ENCODE measurements around the gene SMARCC1.
"Not testable (repeated sequence)": the region's sequence is repeated elsewhere in the genome, so short reads cannot be mapped to it uniquely, and the experiment has no call there.

SMARCC1 gene

DNA sequence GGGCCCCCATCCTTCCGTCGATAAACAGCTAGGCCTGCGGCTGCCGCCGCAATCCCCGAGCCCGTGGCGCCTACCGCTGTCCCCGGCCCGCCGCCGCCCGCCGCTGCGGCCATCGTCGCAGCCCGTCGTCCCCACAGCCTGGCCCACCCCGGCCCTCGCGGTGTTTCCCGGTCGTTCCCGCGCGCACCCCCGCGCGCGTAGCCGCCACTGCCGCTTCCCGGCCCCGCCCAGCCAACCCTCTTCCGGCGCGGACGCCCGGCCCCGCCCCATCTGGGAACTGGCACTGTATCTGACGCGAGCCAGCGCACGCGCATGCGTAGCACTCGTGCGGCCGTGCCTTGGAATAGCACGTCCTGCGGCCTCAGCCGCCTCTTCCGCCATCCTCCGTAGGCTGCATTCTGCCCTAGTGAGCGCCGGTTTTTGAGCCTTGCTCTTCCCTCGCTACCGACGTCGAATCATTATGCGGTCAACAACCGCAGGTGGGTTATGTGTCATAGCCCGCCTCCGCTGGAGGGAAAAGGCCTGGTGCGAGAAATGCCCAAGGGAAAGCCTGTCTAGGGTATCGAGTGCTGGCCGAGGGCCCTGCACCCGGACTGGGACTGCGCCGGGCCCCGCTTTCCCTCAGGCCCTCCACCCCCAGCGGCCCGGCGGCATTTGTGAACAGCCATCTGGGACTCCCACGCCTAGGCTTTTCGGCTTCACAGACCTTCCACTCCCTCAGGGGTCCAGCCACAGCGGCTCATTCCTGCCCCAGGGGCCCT lies at the start of gene SMARCC1:
SMARCC1 (minus strand) TSS at position 209 of the 761 bp plus-strand sequence; CDS start at position 113, 96 bp downstream.
- peak; percentile 97 for DNase-seq

- not testable (repeated sequence) for DNase-seq
These were observed 47.8 kb upstream of the SMARCC1 start for GRCh38 chr3:47829482-47829881.

GRCh38 chr3:47825590-47825989 lies 43.9 kb upstream of the SMARCC1 start:
- no peak for DNase-seq

DNA sequence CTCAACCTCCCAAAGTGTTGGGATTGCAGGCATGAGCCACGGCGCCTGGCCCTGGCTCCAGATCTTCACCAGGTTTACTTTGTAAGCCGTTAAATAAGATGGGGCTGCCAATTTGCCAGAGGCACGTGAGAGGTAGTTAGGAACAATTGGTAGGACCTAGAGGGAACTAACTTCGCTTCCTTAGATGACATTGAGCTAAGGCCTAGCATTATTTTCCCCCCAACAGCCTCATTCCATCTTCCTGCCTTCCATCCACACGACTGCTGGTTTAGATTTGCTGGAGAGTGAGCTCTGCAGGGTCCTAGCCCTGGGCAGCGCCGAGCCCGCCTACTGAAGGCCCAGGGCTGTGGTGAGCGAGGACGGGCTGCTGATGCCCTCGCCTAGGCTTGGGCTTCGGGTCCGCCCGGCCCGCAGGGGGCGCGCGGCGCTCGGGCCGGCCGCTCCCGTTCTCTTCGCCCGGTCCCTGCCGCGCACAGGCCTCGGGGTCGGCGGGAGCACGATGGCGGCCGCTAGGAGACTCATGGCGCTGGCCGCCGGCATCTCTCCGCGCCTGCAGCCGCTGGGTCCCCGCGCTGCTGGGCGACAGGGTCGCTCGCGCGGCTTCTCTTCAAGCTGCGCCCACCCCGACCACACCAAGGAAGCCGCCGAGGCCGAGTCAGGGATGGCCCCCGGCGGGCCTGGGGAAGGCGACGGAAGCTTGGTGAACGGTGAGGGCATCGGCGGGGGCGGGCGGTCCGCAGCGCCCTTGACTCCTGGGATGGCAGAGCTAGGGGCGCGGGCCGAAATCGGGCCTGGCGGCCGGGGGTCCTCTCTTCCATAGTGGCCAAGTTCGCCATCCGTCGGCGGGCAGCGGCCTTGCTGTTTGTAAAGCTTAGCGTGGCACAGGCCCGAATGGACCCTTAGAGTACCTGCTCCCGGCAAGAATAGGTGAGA lies 43.1 kb upstream of the SMARCC1 start:
- DNase-seq, result peak; percentile 79

DNA sequence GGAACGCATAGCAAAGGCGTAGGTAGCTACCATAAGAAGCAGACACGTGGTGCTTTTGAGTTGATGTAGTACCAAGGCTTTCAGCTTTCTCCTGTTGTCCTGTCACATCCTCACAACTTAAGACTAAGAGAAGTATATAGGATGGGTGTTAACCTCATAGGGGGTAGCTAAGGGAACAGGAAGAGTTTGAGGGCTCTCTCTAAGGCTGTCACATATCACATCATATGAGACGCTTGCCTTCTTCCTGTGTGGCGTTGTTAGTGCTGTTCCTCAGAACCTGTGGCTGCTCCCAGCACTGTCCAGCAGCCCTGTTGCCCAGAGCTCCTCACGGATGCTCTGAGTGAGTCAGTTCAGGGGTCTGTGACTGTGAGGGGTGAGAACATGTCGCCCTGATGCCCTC lies 35.9 kb upstream of the SMARCC1 start:
- no peak for DNase-seq

GRCh38 chr3:47813551-47814177 lies 32.0 kb upstream of the SMARCC1 start:
- no peak for DNase-seq

GRCh38 chr3:47804577-47804976 lies 22.9 kb upstream of the SMARCC1 start:
- no peak for DNase-seq

- DNase-seq, result no peak
These were observed 21.9 kb upstream of the SMARCC1 start for GRCh38 chr3:47803480-47804025.

DNA sequence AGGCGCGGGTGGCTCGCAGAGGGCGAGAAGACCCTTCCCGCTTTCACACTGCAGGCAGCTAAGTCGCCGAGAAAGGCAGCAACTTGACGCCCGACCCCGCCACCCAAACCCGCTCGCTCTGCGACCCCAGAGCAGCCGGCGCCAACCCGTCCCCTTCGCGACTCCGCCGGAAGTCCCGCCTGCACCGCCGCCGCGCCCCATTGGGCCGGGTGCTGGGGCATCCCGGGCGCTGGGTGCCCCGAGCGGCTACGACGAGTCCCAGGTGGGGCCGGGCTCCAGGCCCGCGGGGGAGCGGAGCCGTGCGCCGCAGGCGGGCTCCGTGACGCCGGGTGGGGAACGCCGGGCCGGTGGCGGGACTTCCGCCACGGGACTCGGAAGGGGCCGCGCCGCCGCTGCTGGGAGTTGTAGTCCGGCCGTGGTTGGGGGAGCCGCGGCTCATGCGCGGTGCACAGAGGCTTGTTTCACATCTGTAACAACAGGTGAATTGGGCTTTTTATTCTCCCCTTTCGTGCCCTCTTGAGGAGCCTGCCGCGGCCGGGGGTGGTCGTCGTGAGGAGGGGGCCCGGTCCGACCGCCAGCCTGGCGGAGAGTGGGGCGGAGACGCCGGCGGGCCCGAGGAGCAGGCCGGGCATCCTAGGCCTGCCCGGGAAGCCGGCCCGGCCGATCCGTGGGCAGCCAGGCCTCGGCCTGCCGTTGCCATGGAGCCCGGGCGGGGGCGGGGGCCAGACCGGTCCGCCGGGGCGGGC lies 21.2 kb upstream of the SMARCC1 start, which contains the start of gene DHX30:
DHX30 (plus strand) TSS at position 405 of the 746 bp plus-strand sequence. CDS start 7,546 bp downstream, outside the sequence.
- DNase-seq, result peak; percentile 86

- no peak for DNase-seq
These were observed 18.0 kb upstream of the SMARCC1 start for GRCh38 chr3:47799733-47800132.

GRCh38 chr3:47794544-47794943 lies 12.9 kb upstream of the SMARCC1 start:
- no peak for DNase-seq

- no peak for DNase-seq
These were observed 11.0 kb upstream of the SMARCC1 start for GRCh38 chr3:47792699-47793098.

DNA sequence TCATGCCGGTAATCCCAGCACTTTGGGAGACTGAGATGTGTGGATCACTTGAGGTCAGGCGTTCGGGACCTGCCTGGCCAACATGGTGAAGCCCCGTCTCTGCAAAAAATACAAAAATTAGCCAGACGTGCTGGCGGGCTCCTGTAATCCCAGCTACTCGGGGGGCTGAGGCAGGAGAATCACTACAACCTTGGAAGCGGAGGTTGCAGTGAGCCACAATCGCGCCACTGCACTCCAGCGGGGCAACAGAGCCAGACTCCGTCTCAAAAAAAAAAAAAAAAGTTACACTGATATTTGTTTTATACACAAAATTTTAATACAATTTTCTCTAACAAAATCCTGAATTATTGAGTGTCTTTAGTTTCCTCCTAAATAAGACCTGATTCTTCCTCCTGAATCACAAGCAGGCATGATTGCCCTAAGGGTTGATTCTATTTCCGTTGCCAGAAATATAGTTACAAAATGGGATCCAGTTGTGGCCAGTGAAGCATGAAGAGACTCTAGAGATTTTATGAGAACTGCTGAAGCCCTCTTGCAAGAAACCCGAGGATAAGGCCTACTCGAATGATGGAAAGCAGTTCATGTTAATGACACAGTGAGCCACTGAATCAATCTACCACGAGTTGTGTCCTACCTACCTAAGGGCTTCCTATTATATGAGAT lies 9.6 kb upstream of the SMARCC1 start:
- no peak for DNase-seq

DNA sequence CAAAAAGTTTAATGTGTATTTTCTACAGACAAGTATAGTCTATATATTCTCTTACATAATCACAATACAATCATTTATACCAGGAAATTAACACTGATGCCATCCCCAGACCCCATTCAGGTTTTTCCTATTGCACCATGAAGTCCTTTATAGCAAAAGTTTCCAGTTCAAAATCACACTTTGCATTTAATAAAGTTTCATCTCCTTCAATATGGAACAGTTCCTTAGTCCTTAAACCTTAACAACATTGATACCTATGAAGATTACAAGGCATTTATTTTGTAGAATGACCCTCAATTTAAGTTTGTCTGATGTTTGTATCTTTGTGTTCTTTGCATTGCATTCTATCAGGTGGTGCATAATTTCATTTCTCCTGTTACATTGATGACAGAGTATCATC lies 2.0 kb upstream of the SMARCC1 start:
- no peak for DNase-seq

GRCh38 chr3:47782446-47783308 lies 984 bp upstream of the SMARCC1 start:
- DNase-seq, result no peak

DNA sequence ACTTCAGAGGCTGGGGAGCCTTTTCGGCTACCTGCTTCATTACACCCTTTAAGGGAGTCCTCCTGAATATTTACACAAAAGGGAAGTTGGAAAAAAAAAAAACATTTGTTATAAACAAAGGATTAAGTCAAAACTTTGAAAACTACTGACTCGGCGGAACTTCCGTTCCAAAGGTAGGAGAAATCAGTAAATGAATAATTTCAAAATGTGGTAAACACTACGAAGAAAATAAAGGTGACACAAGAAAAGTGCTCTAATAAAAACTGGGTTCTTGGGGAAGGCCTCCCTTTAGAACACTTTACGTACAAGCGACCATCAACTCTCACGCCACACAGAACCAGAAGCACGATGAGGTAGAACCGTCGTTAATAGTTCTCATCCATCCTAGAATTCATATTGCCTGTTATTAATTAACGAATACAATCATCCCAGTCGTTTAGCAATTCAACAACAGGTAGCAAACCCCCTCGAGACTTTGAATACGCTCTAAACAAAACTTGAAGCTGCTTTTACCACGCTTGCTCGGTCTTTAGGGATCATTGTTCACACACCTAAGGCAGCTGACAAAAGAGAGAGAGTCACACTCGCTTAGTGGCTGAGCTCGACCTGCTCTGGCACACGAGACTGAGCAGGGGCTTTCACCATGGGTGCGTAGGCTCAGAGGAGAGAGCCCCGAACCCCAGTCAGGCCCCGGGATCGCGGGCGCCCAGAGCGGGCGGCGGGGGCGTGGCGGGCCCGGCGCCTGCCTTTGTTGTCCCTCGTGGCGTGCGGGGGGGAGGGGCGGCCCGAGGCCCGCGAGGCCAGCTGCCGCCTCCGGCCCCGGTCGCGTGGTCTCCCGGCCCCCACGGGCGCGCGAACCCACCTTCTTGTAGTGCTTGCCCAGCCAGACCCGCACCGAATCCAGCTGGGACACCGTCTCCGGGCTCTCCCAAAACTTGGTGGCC lies 680 bp downstream of the SMARCC1 start:
- DNase-seq, result peak; percentile 70

DNA sequence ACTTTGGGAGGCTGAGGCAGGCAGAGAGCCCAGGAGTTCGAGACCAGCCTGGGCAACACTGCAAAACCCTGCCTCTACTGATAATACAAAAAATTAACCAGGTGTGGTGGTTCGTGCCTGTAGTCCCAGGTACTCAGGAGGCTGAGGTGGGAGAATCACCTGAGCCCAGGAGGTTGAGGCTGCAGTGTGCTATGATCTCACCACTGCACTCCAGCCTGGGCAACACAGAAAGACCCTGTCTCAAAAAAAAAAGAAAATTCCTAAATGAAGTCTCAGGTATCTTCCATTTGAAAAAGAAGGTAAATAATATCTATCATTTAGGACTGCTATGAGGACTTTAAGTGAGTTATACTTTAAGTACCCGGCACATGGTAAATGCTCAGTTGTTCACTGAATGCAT lies 2.9 kb downstream of the SMARCC1 start:
- DNase-seq, result no peak

DNA sequence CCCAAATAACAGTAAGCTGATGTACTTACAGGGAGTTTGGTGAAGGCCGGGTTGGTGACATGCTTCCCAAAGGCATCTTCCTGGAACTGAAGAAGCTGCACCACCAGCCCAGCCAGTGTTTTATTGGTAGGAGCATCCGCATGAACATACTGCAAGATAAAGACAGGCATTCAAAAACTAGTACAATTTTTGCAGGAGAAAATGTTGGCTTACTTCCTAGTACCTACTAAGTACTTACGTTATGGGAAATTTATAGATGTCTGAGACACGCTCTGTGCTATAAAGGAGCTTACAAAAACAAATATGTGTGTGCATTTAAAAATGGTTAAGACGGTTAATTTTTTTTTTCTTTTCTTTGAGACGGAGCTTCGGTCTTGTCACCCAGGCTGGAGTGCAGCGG lies 8.9 kb downstream of the SMARCC1 start:
- no peak for DNase-seq

DNA sequence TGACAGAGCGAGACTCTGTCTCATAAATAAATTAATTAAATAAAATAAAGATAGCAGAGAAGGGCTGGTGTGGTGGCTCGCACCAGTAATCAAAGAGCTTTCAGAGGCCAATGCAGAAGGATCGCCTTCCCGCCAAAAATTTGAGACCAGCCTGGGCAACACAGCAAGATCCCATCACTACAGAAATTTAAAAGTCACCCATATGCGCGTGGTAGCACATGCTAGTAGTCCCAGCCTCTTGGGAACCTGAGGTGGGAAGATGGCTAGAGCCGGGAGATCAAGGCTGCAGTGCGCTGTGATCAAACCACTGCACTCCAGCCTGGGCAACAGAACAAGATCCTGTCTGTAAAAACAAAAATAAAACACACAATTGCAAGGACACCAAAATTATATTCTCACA lies 9.6 kb downstream of the SMARCC1 start:
- DNase-seq, result no peak
